ENCODE results near the gene PCBP2.

GRCh38 chr12:53504004-53504920 is 52.4 kb downstream of the PCBP2 start:
- TF ChIP-seq CTCF (conservative IDR thresholded peaks at IDR 0.05): no peak
- no peak for TF ChIP-seq ZFX (IDR thresholded peaks at IDR 0.05)
